Limb (tissue), 2 donors: Measurements from ENCODE around the gene SF1.

Experiments used
- DNase-seq, 2 donors: peaks; one replicate each; pipeline ENCODE4 v3.0.0-alpha.2; 2016; ENCODE audit errors: extremely low spot score in 2 of 2

The SF1 gene

DNA sequence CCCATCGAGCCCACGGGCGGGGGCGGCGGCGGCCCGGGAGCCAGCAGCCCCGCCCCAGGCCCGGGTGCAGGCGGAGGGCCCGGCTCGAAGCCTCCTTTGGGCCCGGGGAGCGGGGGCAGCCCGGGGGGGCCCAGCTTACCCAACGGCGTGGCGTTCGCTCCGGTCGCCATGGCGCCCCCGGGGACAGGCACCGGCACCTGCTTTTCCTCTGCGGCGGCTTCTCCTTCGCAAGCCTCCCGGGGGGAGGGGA is 194 bp downstream of the SF1 start:
- DNase-seq = no peak

DNA sequence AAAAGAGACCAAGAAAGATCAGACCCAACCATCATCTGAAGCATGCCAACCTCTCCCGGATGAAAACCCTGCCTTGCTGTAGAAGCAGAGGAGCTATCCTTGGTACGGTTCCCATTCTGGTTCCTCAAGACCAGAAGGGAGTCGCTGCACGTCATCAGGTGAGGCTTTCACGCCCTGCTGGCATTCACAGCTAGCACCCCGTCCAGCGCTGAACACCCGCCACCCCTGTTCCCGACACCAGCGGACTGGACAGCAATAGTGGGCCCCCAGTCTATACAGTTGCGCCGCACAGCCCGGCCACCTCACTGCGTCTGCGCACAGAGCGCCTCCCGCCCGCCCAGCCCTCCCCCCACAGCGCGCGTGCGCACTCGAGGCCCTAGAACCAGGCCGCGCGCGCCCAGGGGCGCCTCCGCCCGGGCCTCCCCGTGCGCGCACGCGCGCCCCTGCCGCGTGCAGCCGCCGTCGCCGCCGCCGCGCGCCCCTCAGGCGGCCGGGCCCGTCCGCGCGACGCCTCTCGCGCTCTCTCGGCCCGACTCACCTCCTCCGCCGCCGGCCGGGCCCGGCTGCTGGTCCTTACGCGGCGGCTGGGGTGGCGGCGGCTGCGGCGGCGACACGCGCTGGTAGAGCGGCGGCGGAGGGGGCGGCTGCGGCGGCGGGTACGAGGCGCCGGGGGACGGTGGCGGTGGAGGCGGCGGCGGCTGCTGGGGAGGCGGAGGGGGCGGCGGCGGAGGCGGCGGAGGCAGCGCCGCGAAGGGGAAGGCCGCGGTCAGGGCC is 706 bp downstream of the SF1 start:
- DNase-seq = peak; percentile 88 to 93

GRCh38 chr11:64776875-64777274 is 1.5 kb downstream of the SF1 start:
- DNase-seq = no peak

GRCh38 chr11:64776425-64776824 is 1.9 kb downstream of the SF1 start:
- no peak for DNase-seq

- no peak for DNase-seq
Observed at GRCh38 chr11:64774144-64774543, 4.2 kb downstream of the SF1 start.

- DNase-seq = no peak
Observed at GRCh38 chr11:64772303-64773018, 5.9 kb downstream of the SF1 start.

- DNase-seq = no peak
Observed at GRCh38 chr11:64771861-64772260, 6.5 kb downstream of the SF1 start.

DNA sequence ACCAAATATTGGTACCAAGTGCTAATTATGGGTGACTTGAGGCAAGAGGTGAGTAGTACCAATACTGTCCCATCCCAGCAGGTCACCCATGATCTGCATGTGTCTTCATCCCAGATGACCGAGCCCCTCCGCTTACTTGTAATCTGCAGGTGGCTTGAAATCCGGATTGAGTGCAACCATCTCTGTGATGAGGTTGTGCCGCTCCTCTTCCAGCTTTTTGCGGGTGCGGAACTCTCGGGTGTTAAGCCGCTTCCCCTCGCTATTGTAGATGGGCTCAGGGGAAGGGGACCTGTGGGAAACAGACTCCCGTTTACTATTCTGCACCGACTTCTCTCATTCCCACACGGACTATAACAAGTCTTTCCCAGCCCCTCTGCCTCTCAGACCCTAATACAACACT is 8.2 kb downstream of the SF1 start:
- no peak for DNase-seq

GRCh38 chr11:64769283-64769682 is 9.1 kb downstream of the SF1 start:
- DNase-seq = no peak

DNA sequence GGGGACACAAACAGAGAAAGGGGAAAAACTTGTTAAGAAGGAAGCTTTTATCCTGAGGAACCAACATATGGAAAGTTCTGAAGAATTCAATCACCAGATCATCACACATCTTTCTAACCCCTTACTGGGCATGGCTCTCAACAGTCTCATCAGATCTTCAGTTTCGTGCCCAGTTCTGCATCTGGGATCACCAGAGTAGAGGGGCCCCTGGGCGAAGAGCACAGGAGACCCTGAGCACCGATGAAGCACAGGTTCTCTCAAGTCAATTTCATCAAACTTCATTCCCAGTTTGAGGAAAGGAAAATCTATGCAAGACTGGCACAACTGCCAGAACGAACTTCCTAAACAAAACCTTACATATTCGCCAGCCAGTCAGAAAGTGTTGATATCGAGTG is 10.0 kb downstream of the SF1 start:
- no peak for DNase-seq

DNA sequence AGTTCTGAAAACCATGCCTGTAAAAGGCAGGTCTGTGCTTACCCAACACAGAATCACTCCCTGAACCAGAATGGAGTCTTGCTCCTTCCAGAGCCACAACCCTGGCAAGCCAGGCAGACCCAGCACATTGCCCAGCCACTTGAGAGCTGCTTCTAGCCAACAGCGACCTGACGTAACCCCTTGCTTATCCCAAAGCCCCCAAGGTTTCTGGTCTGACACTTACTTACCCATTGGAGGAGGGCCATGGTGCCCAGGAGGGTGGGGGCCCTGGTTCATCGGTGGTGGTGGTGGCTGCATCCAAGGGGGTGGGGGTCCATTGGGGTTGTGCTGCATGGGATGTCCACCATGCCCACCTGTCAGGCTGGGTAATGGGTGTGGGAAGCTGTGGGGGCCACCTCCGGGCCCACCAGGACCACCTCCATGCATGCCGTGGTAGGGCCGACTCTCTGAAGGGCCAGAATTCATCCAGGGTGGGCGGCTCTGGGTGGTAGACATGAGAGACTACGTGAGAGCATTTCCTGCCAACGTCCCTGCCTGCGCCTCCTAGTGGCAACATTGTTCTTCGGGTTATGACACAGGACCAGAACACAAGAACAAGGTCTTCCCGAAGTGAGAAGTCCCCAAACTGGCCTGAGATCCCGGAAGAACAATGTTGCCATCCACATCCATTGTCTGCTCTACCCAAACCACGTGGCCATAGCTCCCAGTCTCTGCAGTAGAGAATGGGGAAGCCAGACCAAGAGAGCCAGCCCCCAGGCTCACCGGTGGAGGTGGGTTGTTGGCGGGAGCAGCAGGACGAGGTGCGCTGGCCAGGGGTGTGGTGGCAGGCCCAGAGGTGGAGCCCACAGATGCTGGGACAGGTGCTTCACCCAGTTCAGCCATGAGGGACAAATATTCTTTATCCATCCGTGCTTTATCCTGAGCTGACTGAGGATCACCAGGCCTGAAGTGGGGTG is 10.7 kb downstream of the SF1 start:
- peak in 1 of 2 donors; percentile 81 for DNase-seq

DNA sequence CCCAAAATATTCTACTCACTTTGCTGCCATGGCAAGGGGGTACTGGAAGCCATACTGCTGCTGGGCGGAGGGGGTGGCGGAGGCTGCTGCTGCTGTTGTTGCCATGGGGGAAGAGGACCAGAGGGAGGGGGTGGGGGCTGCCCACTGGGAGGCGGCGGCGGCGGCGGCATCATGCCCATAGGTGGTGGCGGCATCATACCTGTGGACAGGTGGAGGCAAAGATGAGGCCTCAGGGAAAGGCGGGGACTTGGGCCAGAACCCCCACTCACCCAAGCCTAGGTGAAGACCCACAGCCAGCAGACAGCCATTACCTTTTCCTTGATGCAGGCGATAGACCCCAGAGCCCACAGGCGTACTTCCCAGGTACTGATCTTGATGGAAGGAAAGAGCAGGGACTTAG is 11.5 kb downstream of the SF1 start:
- DNase-seq = no peak

GRCh38 chr11:64765851-64766665 is 12.3 kb downstream of the SF1 start:
- peak in 1 of 2 donors; percentile 34 for DNase-seq

- peak in 1 of 2 donors; percentile 29 for DNase-seq
Observed at GRCh38 chr11:64765291-64765850, 13.0 kb downstream of the SF1 start.

DNA sequence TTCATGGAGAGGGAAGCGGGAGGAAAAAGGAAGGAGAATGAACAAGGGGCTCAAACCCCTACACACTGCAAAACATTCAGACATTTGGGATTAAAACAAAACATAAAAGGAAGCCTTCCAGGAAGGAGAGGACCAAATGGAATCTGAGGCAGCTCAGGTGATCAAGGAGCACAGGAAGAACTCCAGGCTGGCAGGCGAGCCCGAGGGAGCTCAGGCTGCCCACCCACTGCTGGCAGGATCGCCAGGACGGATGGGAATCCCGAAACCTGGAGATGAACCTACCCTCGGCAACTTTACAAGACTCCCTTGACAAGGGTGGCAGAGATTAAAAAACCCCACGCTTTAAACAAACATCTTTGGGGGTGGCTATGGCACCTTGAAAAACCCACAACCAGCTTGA is 13.6 kb downstream of the SF1 start:
- DNase-seq = no peak

DNA sequence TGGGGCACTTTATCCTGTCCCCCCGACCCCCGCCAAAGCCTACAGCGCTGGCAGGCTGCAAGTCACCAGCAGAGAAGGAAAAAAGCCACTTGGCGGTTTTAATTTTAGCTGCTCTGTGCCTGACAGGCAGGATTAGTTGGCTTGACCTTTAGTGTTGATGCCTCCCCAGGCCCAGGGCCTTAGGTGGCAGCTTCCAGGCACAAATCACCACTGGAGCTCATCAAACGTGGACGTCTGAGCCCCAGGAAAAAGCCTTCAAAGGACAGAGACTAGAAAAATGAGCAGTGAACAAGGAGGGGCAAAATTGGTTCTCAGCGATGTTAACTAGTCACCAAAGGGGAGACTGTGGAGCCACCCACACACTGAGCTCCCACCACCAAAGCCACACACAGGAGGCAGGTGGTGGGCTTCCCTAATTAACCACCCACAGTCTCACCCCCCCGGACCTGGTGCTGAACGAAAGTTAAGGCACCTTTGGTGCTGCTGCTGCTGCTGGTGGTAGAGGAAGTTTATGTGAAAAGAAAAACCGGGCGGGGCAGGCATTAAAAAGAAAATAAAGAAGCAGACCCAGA is 14.2 kb downstream of the SF1 start:
- peak in 1 of 2 donors; percentile 32 for DNase-seq

DNA sequence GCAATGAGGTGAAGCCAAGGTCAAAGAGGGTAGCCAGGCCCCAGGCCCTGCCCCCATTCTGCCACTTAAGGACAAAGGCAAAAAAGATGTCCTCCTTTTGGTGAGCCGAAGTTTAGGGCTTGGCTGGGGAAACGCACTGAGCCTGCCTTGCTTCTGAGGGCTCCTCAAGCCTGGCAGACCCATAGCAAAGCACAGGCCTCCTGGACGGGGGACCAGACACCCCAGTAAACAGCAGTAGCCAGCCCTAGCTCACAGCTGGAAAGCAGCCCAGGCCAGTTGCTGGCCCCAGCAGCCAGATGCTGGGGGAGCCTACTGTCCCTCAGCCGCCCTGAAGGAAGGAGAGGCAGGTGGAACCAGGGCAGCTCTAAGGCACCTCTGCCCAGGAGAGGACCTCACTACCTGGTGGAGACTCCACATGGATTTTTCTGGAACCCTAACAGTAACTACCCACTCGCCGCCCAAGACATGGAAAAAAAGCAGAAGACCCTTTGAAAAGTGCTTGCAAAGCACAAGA is 14.8 kb downstream of the SF1 start:
- no peak for DNase-seq

GRCh38 chr11:64762674-64763525 is 15.4 kb downstream of the SF1 start:
- DNase-seq = peak in 1 of 2 donors; percentile 34

- DNase-seq = peak in 1 of 2 donors; percentile 31
Observed at GRCh38 chr11:64762277-64762673, 16.1 kb downstream of the SF1 start.
